Measurements from ENCODE around the gene PEX10.

PEX10 gene

DNA sequence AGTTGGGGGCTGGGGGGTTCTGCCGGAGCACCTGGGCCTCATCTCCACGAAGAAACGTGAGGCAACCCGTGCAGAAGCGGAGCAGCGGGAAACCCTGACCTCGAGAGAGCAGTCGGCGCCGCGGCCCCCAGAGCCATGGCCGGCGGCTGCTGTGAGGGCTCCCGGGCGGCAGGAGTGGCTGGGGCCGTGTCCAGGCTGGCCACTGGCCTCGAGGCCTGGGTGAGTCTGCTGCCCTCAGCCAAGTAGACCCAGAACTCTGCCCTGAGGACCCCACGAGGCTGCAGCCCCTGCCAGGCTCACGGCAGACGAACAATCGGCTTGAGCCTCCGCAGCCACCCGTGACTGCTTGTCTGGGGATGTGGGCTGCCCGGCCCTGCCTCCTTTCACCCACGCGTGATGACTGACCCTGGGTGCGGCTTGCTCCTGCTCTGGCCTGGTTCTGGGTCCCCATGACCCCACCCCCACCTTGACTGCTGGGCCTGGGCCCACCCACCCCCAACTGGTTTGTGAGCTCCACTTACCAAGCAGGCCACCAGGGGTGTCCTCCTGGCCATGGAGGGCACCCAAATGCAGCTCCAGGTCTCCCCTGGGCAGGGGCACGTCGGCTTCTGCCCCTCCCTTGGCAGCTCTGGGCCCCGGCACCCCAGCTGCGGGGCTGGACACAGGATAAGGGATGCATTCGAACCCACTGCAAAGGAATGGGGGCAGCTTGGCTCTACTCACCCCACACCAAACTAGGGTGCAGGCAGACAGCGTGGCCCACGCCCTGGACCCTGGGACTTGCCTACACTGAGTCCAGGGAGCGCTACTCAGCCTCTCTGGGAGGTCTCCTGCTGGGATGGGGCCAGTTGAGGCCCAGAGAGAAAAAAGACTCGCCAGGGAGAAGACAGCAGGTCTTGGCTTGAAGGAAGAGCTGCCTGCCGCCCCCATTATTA, 55.2 kb downstream of the PEX10 start:
- Histone ChIP-seq H3K36me3 (ENCODE audit: insufficient read depth, low read length) (no peaks in the 10 kb centered on the region), H3K4me3 (ENCODE audit: low read depth, low read length) (no peak overlapping the region), H3K27ac (ENCODE audit: low read depth, low read length) (no peak overlapping the region), H2AFZ (ENCODE audit: low read length, unreplicated experiment) (no peak overlapping the region), H3K4me1 (ENCODE audit: control insufficient read depth, insufficient read depth, low read length, unreplicated experiment) (no peaks in the 10 kb centered on the region), H3K79me2 (ENCODE audit: control insufficient read depth, insufficient read depth, low read length, unreplicated experiment) (no peaks in the 10 kb centered on the region), H3K27me3 (ENCODE audit: insufficient read depth, low read length) (no peaks in the 10 kb centered on the region)

DNA sequence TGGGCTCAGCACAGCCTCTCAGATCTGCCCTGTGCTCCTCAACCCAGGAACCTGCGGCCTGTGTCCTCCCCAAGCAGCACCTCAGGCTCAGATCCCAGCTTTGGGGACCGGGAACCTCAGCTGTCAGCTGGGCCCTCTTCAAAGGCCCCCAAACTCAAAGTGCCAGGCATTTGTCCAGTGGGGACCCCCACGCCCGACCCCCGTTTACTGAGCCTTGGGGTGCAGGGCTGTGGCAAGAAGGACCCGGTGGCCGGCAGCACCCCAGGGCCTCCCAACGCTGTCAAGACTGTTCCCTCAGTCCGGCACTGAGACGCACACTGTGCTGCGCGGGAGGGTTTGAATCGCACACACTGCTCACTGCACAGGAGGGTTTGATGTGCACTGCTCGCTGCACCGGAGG, 56.0 kb downstream of the PEX10 start:
- H2AFZ ChIP-seq (ENCODE audit: low read length, unreplicated experiment) = no peak overlapping the region
- no peaks in the 10 kb centered on the region for H3K4me1 ChIP-seq (ENCODE audit: control insufficient read depth, insufficient read depth, low read length, unreplicated experiment)
- H3K27ac ChIP-seq (ENCODE audit: low read depth, low read length) = no peak overlapping the region
- no peaks in the 10 kb centered on the region for H3K79me2 ChIP-seq (ENCODE audit: control insufficient read depth, insufficient read depth, low read length, unreplicated experiment)
- H3K4me3 ChIP-seq (ENCODE audit: low read depth, low read length) = no peak overlapping the region
- H3K27me3 ChIP-seq (ENCODE audit: insufficient read depth, low read length) = no peaks in the 10 kb centered on the region
- no peaks in the 10 kb centered on the region for H3K36me3 ChIP-seq (ENCODE audit: insufficient read depth, low read length)

DNA sequence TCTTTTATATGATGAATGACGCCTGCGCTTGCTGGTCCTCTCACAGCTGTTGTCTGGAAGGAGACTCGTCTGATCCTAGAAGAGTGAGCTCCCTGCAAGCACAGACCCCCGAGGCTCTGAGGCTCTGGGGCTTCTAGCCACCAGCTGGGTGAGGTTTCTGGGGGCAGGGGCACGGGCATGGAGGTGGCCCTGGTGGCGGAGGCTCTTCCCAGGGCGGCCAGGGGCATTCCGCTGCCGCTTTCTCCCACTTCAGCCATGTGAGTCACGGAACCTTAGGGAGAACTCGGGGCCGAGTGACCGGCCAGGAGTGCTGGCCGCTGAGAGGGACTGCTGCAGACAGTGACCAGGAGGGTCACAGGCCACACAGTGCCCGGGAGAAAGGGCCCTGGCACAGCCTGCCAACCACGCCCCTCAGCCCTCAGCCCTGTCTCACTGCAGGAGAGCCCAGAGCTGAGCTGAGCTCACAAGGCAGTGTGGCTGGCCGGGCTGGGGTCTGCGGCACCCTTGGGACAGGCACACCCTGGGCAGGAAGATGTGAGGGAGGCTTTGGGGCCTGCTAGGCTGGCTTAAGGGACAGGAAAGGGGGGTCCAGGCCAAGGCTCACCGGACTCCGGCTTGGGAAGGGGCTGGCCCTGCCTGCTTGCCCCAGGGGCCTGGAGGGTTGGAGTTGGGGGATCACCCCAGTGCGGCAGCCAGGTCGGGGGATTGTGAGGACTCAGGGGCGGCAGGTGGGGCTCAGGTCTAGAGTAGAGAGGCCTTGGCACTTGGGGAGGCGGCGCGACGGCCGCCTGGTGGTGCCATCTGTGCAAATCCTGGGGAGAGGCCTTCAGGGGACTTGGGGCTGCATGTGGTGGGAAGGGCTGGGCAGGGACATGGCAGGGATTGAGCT, 56.7 kb downstream of the PEX10 start:
- Histone ChIP-seq H3K4me3 (ENCODE audit: low read depth, low read length) (no peak overlapping the region), H3K4me1 (ENCODE audit: control insufficient read depth, insufficient read depth, low read length, unreplicated experiment) (no peaks in the 10 kb centered on the region), H2AFZ (ENCODE audit: low read length, unreplicated experiment) (no peak overlapping the region), H3K27ac (ENCODE audit: low read depth, low read length) (no peak overlapping the region), H3K36me3 (ENCODE audit: insufficient read depth, low read length) (no peaks in the 10 kb centered on the region), H3K27me3 (ENCODE audit: insufficient read depth, low read length) (no peaks in the 10 kb centered on the region), H3K79me2 (ENCODE audit: control insufficient read depth, insufficient read depth, low read length, unreplicated experiment) (no peaks in the 10 kb centered on the region)

DNA sequence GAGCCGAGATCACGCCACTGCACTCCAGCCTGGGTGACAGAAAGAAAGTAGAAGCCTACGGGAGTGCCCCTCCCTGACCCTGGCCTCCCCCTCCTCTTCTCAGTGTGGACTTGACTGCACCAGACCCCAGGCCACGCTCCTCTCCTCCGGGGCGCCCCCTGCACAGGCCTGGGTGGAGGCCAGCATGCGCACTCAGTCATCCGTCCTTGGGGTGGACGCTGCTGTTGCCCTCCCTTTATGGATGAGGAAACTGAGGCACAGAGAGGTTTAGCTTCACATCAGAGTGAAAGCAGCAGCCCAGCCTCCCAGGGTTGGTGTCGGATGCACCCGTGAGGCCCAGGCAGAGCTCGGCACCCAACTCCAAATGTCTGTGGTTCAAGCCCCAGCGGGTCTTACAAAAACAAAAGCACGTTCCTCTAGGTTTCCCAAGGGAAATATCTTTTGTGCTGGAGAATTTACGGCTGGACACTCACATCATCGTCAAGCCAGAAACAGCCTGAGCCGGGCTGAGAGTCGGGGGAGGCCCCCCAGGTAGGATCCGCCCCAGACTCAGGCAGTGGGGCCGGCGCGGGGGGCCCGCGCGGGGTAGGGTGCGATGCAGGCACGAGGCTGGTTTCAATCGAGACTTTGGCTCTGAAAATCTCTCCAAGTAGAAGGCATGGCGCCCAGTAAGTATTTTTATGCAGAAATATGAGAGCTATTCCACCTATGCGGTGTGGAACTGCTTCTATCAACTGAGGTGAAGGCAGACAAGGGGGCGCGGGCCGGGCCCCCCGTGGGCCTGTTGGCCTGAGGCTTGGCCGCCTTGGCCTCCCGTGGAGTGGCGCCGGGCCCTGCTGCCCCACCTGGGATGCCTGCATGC, 57.6 kb downstream of the PEX10 start:
- H2AFZ ChIP-seq (ENCODE audit: low read length, unreplicated experiment) = no peak overlapping the region
- no peak overlapping the region for H3K27ac ChIP-seq (ENCODE audit: low read depth, low read length)
- no peaks in the 10 kb centered on the region for H3K27me3 ChIP-seq (ENCODE audit: insufficient read depth, low read length)
- no peaks in the 10 kb centered on the region for H3K4me1 ChIP-seq (ENCODE audit: control insufficient read depth, insufficient read depth, low read length, unreplicated experiment)
- H3K4me3 ChIP-seq (ENCODE audit: low read depth, low read length) = no peak overlapping the region
- H3K36me3 ChIP-seq (ENCODE audit: insufficient read depth, low read length) = no peaks in the 10 kb centered on the region
- no peaks in the 10 kb centered on the region for H3K79me2 ChIP-seq (ENCODE audit: control insufficient read depth, insufficient read depth, low read length, unreplicated experiment)

All from ACC112 (cell line).